ENCODE data around the gene DLST.
A peak's percentile ranks its signal among the peaks of the same experiment; 100 is the strongest.

Gene DLST

DNA sequence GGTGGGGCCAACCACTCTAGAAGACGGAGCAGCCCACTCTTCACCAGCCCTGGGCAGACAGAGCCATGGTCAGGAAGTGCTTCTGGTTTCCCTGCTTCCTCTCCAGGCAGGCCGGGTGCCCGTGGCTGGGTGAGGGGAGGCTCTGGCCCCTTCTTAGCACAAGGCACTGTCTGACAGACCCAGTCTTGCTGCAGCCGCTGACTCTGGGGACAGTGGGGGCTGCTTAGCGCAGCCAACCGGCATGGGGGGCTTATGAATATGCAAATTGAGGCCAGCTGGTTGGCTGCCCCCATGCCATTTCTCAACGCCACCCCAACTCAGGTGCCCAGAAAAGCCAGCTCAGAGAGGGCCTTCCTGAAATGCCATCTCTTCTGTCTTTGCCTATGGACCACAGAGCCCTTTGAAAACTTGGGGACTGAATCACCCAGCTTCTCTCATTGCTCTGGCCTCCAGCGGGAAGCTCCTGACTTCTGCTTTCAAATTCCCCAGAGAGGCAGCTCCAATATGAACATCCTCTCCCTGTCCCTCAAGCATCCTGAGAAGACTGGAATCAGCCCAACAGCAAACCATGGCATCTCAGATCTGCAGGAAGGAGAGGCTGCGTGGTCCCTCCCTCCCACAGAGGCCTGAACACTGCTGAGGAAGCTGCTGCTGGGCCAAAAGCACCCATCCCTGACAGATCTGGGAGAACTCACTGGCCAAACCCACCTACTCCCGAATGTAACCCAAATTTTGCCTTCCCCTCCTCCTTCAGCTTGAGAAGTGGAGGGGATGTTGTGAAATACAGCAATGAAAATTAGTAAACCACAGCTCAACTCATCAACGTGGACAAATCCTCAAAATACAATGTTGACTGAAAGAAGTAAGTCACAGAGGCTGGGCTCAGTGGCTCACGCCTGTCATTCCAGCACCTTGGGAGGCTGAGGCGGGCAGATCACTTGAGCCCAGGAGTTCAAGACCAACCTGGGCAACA is 5.5 kb upstream of the DLST start, which contains the start of gene PROX2:
Gene PROX2 (minus strand): TSS at position 205 of the 973 bp plus-strand sequence. CDS start 12,311 bp downstream, outside the sequence.
- Histone ChIP-seq H3K36me3 (ENCODE audit: control insufficient read depth in 2 of 2, insufficient read depth in 1 of 2, low read length in 2 of 2) (no peaks in the 10 kb centered on the region), H3K4me1 (ENCODE audit: control insufficient read depth, insufficient read depth, low read length) (0 out of 2 replicates have a peak, but pooled peaks cover 3% of the 10 kb centered on the region), H3K4me3 (ENCODE audit: low read depth, low read length) (no peak within 1 kb of the TSS), H3K27ac (ENCODE audit: extremely low read depth, low read depth, low read length) (no peak within 1 kb of the TSS), H3K9me3 (ENCODE audit: control insufficient read depth, insufficient read depth, low read depth, low read length) (no peaks in the 10 kb centered on the region)
- POLR2A ChIA-PET: no interaction called here
- TF ChIP-seq ZNF514 (tag by site-specific recombination; IDR thresholded peaks at IDR 0.05): no peak
- TF ChIP-seq, protein P1, sequence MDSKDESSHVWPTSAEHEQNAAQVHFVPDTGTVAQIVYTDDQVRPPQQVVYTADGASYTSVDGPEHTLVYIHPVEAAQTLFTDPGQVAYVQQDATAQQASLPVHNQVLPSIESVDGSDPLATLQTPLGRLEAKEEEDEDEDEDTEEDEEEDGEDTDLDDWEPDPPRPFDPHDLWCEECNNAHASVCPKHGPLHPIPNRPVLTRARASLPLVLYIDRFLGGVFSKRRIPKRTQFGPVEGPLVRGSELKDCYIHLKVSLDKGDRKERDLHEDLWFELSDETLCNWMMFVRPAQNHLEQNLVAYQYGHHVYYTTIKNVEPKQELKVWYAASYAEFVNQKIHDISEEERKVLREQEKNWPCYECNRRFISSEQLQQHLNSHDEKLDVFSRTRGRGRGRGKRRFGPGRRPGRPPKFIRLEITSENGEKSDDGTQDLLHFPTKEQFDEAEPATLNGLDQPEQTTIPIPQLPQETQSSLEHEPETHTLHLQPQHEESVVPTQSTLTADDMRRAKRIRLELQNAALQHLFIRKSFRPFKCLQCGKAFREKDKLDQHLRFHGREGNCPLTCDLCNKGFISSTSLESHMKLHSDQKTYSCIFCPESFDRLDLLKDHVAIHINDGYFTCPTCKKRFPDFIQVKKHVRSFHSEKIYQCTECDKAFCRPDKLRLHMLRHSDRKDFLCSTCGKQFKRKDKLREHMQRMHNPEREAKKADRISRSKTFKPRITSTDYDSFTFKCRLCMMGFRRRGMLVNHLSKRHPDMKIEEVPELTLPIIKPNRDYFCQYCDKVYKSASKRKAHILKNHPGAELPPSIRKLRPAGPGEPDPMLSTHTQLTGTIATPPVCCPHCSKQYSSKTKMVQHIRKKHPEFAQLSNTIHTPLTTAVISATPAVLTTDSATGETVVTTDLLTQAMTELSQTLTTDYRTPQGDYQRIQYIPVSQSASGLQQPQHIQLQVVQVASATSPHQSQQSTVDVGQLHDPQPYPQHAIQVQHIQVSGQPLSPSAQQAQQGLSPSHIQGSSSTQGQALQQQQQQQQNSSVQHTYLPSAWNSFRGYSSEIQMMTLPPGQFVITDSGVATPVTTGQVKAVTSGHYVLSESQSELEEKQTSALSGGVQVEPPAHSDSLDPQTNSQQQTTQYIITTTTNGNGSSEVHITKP (tag by site-specific recombination; IDR thresholded peaks at IDR 0.05): 0 out of 2 replicates have a peak, but pooled peaks have one; percentile 15
- CTCF ChIA-PET: interaction anchor here (0.6 to 1.4 kb wide), 6 partner anchors 15 to 430 kb away, joined by 3 to 6 read pairs (median 4); partner anchors contain the start of gene LTBP2

DNA sequence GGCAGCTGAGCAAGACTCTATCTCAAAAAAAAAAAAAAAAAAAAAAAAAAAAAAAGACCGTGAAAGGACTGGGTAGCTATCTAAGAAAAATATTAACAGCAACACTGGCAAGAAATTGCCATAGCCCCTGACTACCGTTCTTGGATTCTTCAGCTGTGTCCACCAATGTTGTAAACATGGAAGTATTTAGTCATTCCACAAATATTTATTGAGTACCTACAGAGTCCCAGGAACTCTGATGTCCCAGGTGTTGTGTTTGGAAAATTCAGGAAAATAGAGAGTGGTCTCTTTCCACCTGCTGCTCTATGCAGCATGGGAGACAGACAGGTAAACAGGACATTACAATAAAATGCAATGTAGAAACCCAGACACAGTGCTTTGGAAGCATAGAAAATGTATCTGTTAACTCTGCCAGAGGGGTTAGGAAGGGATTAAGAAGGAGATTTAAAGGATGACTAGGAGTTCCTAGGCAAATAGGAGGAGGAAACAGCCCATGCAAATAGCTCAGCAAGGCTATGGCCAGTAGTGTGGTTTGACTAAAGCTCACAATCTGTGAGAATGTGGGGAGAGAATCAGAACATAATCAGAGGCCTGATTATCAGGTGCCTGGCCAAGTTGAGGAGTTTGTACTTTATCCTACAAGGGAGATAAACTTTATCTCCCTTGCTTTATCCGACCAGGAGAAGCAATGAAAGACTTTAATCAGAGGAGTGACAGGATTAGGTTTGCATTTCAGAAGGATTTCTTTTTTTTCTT is 2.1 kb upstream of the DLST start:
- Histone ChIP-seq H3K4me1 (ENCODE audit: control insufficient read depth, insufficient read depth, low read length) (peaks cover 14% of the 10 kb centered on the region; the same call in 1 of the 2 replicates), H3K27ac (ENCODE audit: extremely low read depth, low read depth, low read length) (no peak overlapping the region), H3K4me3 (ENCODE audit: low read depth, low read length) (no peak overlapping the region), H3K36me3 (ENCODE audit: control insufficient read depth in 2 of 2, insufficient read depth in 1 of 2, low read length in 2 of 2) (peaks cover 4 to 11% of the 10 kb centered on the region in 2 experiments; a peak in 2 of 3 replicates), H3K9me3 (ENCODE audit: control insufficient read depth, insufficient read depth, low read depth, low read length) (no peaks in the 10 kb centered on the region)
- TF ChIP-seq PRDM1 (tag by site-specific recombination; IDR thresholded peaks at IDR 0.05) (no peak), ZNF266 (tag by site-specific recombination; IDR thresholded peaks at IDR 0.05; ENCODE audit: low read depth) (no peak), ZNF510 (tag by site-specific recombination; IDR thresholded peaks at IDR 0.05; ENCODE audit: insufficient replicate concordance) (no peak), ZEB2 (tag by site-specific recombination; IDR thresholded peaks at IDR 0.05) (no peak), ZNF133 (tag by site-specific recombination; IDR thresholded peaks at IDR 0.05) (no peak)
- ChIA-PET POLR2A (interaction anchor here (0.5 to 0.7 kb wide), 2 partner anchors 9 to 197 kb away, joined by 3 to 4 read pairs; no protein-coding TSS in a partner anchor), CTCF (interaction anchor here (0.6 to 4.7 kb wide), 8 partner anchors 10 to 511 kb away, joined by 3 to 31 read pairs (median 6); no protein-coding TSS in a partner anchor)

- ChIA-PET CTCF (interaction anchor here (1.0 to 4.7 kb wide), 7 partner anchors 15 to 273 kb away, joined by 3 to 31 read pairs (median 6); no protein-coding TSS in a partner anchor), POLR2A (interaction anchor here (1.0 to 2.1 kb wide), 5 partner anchors 10 to 41 kb away, joined by 3 to 7 read pairs (median 5); partner anchors contain the start of gene RPS6KL1)
- H3K4me3 ChIP-seq (ENCODE audit: low read depth, low read length): peak overlapping the region; percentile 90
Measured at GRCh38 chr14:74882103-74882920, 596 bp downstream of the DLST start.

More at GRCh38 chr14:74882103-74882920, 596 bp downstream of the DLST start:
- Histone ChIP-seq H3K27ac (ENCODE audit: extremely low read depth, low read depth, low read length) (peak overlapping the region; percentile 95), H3K4me1 (ENCODE audit: control insufficient read depth, insufficient read depth, low read length) (peaks cover 22% of the 10 kb centered on the region; the same call in 1 of the 2 replicates), H3K9me3 (ENCODE audit: control insufficient read depth, insufficient read depth, low read depth, low read length) (no peaks in the 10 kb centered on the region), H3K36me3 (ENCODE audit: control insufficient read depth in 2 of 2, insufficient read depth in 1 of 2, low read length in 2 of 2) (peaks cover 8 to 30% of the 10 kb centered on the region in 2 experiments)
- TF ChIP-seq ZBTB26 (tag by site-specific recombination; optimal IDR thresholded peaks at IDR 0.05) (peak; percentile 59), ZBTB8A (tag by site-specific recombination; IDR thresholded peaks at IDR 0.05) (no peak), ZNF335 (tag by site-specific recombination; conservative IDR thresholded peaks at IDR 0.05) (peak; percentile 59), ZIC2 (tag by site-specific recombination; IDR thresholded peaks at IDR 0.05) (peak; percentile 85), ZNF704 (tag by site-specific recombination; IDR thresholded peaks at IDR 0.05) (no peak)
- TF ChIP-seq, protein P2, sequence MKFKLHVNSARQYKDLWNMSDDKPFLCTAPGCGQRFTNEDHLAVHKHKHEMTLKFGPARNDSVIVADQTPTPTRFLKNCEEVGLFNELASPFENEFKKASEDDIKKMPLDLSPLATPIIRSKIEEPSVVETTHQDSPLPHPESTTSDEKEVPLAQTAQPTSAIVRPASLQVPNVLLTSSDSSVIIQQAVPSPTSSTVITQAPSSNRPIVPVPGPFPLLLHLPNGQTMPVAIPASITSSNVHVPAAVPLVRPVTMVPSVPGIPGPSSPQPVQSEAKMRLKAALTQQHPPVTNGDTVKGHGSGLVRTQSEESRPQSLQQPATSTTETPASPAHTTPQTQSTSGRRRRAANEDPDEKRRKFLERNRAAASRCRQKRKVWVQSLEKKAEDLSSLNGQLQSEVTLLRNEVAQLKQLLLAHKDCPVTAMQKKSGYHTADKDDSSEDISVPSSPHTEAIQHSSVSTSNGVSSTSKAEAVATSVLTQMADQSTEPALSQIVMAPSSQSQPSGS (tag by site-specific recombination; IDR thresholded peaks at IDR 0.05; ENCODE audit: low read depth): 0 out of 2 replicates have a peak, but pooled peaks have one; percentile 20
